GM12864 (cell line): ENCODE measurements around the gene BRIP1.
"Not testable (repeated sequence)": the region's sequence is repeated elsewhere in the genome, so short reads cannot be mapped to it uniquely, and the experiment has no call there.

ENCODE experiments used
- DNase-seq: peaks from one replicate; pipeline ENCODE4 v3.0.0-alpha.2; 2011; ENCODE audit warnings: low read depth
- H3K4me3 ChIP-seq: 2 replicates; pipeline ENCODE4 v1.5.1; 2011; ENCODE audit warnings: mild to moderate bottlenecking, low read depth, low read length, control low read depth
- CTCF ChIP-seq: IDR thresholded peaks from 2 replicates; pipeline ENCODE4 v1.5.1; 2011; ENCODE audit warnings: low read depth, mild to moderate bottlenecking, moderate library complexity, low read length, control low read depth, inconsistent platforms; ENCODE audit errors: missing control alignments

Gene BRIP1

GRCh38 chr17:61734466-61734865 lies 128.9 kb downstream of the BRIP1 start:
- no peak for TF ChIP-seq CTCF
- H3K4me3 ChIP-seq: no peak overlapping the region
- no peak for DNase-seq

- no peak for TF ChIP-seq CTCF
- no peak overlapping the region for H3K4me3 ChIP-seq
- DNase-seq: no peak
Observed at GRCh38 chr17:61734012-61734411, 129.3 kb downstream of the BRIP1 start.

GRCh38 chr17:61733021-61733420 lies 130.3 kb downstream of the BRIP1 start:
- no peak for TF ChIP-seq CTCF
- H3K4me3 ChIP-seq: no peak overlapping the region
- no peak for DNase-seq

GRCh38 chr17:61732169-61732568 lies 131.2 kb downstream of the BRIP1 start:
- H3K4me3 ChIP-seq: no peak overlapping the region
- TF ChIP-seq CTCF: no peak
- DNase-seq: no peak

GRCh38 chr17:61731330-61731729 lies 132.0 kb downstream of the BRIP1 start:
- DNase-seq: no peak
- no peak for TF ChIP-seq CTCF

GRCh38 chr17:61729690-61730268 lies 133.5 kb downstream of the BRIP1 start:
- DNase-seq: no peak
- TF ChIP-seq CTCF: no peak
- no peak overlapping the region for H3K4me3 ChIP-seq

More at GRCh38 chr17:61731330-61731729, 132.0 kb downstream of the BRIP1 start:
- no peak overlapping the region for H3K4me3 ChIP-seq

- no peak for TF ChIP-seq CTCF
- H3K4me3 ChIP-seq: no peak overlapping the region
- no peak for DNase-seq
Observed at GRCh38 chr17:61728297-61728836, 135.0 kb downstream of the BRIP1 start.

GRCh38 chr17:61727798-61728197 lies 135.5 kb downstream of the BRIP1 start:
- DNase-seq, H3K4me3 ChIP-seq: not testable (repeated sequence)
